ENCODE measurements around the gene AJUBA. TPM values are rescaled to one million over a fixed set of nuclear protein-coding genes. Genes with fewer than 3 reads are reported as not detected.

AJUBA gene
- total and polyA plus RNA-seq, 8 donors, result 37.9 to 51.9 (median 40.0) TPM

GRCh38 chr14:23000860-23001259 is 18.5 kb upstream of the AJUBA start:
- Histone ChIP-seq H3K36me3 (peaks cover 0 to 4% of the 10 kb centered on the region in 2 donors), H3K27ac (no peak overlapping the region), H3K9me3 (no peaks in the 10 kb centered on the region), H3K4me1 (peaks cover 0 to 11% of the 10 kb centered on the region in 2 donors), H3K27me3 (no peaks in the 10 kb centered on the region), H3K4me3 (no peak overlapping the region)
- ATAC-seq (no peak), DNase-seq (no peak)
- no peak for TF ChIP-seq CTCF (IDR thresholded peaks at IDR 0.05)
- intact Hi-C loops (cut with DNase I), result no loop called here

- ATAC-seq, result no peak
- DNase-seq, result no peak
- H3K4me1 ChIP-seq, result peaks cover 3 to 10% of the 10 kb centered on the region in 2 donors
- no peak overlapping the region for H3K4me3 ChIP-seq
- TF ChIP-seq CTCF (IDR thresholded peaks at IDR 0.05), result no peak
- intact Hi-C loops (cut with DNase I), result no loop called here
- H3K9me3 ChIP-seq, result no peaks in the 10 kb centered on the region
- no peaks in the 10 kb centered on the region for H3K27me3 ChIP-seq
- H3K36me3 ChIP-seq, result peaks cover 0 to 4% of the 10 kb centered on the region in 2 donors
- H3K27ac ChIP-seq, result no peak overlapping the region
Observed at GRCh38 chr14:22998329-22999012, 16.1 kb upstream of the AJUBA start.

- no peak for DNase-seq
- no peak for ATAC-seq
- Histone ChIP-seq H3K4me1 (peaks cover 3 to 10% of the 10 kb centered on the region in 2 donors), H3K9me3 (no peaks in the 10 kb centered on the region), H3K4me3 (no peak overlapping the region), H3K27ac (no peak overlapping the region), H3K27me3 (no peaks in the 10 kb centered on the region), H3K36me3 (peaks cover 0 to 4% of the 10 kb centered on the region in 2 donors)
- no peak for TF ChIP-seq CTCF (IDR thresholded peaks at IDR 0.05)
- intact Hi-C loops (cut with DNase I), result no loop called here
Observed at GRCh38 chr14:22997676-22998323, 15.4 kb upstream of the AJUBA start.

GRCh38 chr14:22996768-22997654 is 14.7 kb upstream of the AJUBA start:
- peaks cover 3 to 10% of the 10 kb centered on the region in 2 donors for H3K4me1 ChIP-seq
- DNase-seq (no peak), ATAC-seq (no peak)
- intact Hi-C loops (cut with DNase I), result no loop called here
- H3K9me3 ChIP-seq, result no peaks in the 10 kb centered on the region
- H3K36me3 ChIP-seq, result peaks cover 0 to 4% of the 10 kb centered on the region in 2 donors
- no peak overlapping the region for H3K4me3 ChIP-seq
- no peak for TF ChIP-seq CTCF (IDR thresholded peaks at IDR 0.05)
- H3K27ac ChIP-seq, result no peak overlapping the region
- H3K27me3 ChIP-seq, result no peaks in the 10 kb centered on the region
